Activated CD4-positive, alpha-beta T cell treated with anti-CD3 and anti-CD28 coated beads, Interleukin-2, amount 50 U/mL, for 48 hours (primary cell): ENCODE measurements around the gene VARS2.
"Not testable (repeated sequence)": the region's sequence is repeated elsewhere in the genome, so short reads cannot be mapped to it uniquely, and the experiment has no call there.

Experiments
- DNase-seq, 2 experiments: peaks; one replicate each; pipeline ENCODE4 v3.0.0-alpha.2; 2020

Gene VARS2

DNA sequence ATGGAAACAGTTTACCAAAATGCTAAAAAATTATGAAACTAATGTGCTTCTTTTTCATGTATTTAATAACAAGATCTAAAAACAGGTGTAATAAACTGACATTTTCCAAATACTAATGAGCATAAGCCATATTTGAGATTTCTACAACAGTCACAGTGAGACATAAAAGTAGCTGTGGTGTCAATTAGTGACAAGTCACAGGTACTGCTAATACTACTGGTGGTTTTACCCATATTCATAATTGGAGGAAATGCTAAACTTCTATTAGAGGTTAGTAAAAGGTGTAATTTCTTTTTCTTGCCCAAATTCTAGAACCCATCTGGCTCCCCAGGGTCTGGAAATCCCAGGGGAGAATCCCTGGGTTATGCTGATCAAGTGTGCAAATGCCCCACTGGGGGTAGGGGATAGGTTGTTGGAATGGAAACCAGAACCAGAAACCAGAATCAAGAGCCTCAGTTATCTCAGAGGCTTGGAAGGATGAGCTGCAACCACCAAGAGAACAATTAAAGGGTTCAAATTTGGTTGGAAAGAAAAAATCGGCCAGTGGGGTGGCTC, 13.1 kb upstream of the VARS2 start:
- no peak for DNase-seq

DNA sequence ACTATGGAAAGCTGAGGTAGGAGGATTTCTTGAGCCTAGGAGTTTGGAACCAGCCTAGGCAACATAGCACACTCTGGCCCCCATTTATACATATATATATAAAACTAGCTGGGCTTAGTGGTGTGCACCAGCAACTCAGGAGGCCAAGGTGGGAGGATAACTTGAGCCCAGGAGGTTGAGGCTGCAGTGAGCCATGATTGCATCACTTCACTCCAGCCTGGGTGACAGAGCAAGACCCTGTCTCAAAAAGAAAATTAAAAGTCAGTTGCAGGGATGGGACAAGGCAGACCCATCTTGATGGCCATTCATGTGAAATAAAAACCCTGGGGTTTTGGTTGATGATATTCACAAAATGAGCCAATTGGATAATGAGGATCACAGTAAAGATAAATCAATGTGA, 12.6 kb upstream of the VARS2 start:
- DNase-seq, result no peak

DNA sequence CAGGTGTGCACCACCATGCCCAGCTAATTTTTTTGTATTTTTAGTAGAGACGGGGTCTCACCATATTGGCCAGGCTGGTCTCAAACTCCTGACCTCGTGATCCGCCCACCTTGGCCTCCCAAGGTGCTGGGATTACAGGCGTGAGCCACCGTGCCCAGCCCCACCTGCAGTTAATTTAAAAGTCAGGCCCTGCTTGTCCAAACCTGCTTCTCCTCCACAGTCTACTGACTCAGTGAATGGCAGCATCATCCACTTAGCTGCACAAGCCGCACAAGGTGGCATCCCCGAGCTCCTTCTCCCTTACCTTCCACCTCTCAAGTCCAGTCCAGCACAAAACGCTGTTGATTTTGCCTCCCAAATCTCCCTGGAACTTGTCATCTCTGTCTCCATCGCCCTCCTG, 11.8 kb upstream of the VARS2 start:
- not testable (repeated sequence) for DNase-seq

DNA sequence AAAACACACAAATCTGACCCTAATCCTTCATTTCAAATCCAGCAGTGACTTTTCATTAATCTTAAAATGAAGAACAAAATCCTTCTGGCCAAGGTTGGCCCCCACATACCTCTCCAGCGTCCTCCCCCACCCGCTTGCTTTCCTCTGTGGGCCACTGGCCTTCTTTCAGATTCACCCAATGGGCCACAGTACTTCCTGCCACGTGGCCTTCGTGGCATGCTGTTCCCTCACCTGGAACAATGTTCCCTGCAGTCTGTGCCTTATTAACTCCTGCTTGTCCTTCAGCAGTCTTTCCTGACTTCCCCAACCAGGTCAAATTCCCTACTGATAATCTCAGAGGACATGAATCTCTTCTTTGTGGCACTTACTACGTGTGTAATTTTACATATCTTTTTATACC, 11.3 kb upstream of the VARS2 start:
- no peak for DNase-seq

DNA sequence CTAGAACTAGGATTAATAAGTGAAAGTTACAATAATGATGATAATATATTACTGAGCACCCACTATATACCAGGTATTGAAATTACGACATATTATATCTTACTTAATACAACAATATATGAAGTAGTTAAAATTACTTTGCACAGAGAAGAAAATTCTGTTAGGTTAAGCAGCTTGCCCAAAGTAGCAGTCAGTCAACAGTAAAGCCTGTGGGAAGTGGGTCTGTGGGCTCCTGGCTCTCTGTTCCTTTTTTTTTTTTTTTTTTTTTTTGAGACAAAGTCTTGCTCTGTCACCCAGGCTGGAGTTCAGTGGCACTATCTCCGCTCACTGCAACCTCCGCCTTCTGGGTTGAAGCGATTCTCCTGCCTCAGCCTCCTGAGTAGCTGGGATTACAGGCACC, 10.8 kb upstream of the VARS2 start:
- DNase-seq, result no peak

DNA sequence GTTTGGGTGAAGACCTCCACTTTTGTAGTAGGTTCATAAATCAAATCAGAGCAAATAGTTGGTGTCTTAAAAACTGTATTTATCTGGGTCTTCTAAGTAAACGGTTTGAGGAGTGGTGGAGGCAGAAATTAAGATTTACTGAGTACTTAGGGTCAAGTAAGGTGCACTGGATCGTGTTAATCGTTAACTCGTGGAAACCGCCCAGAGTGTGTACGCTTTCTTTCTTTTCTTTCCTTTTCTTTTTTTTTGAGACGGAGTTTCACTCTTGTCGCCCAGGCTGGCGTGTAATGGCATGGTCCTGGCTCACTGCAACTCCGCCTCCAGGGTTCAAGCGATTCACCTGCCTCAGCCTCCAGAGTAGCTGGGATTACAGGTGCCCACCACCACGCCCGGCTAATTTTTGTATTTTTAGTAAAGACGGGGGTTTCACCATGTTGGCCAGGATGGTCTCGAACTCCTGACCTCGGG, 6.7 kb upstream of the VARS2 start:
- not testable (repeated sequence) for DNase-seq

DNA sequence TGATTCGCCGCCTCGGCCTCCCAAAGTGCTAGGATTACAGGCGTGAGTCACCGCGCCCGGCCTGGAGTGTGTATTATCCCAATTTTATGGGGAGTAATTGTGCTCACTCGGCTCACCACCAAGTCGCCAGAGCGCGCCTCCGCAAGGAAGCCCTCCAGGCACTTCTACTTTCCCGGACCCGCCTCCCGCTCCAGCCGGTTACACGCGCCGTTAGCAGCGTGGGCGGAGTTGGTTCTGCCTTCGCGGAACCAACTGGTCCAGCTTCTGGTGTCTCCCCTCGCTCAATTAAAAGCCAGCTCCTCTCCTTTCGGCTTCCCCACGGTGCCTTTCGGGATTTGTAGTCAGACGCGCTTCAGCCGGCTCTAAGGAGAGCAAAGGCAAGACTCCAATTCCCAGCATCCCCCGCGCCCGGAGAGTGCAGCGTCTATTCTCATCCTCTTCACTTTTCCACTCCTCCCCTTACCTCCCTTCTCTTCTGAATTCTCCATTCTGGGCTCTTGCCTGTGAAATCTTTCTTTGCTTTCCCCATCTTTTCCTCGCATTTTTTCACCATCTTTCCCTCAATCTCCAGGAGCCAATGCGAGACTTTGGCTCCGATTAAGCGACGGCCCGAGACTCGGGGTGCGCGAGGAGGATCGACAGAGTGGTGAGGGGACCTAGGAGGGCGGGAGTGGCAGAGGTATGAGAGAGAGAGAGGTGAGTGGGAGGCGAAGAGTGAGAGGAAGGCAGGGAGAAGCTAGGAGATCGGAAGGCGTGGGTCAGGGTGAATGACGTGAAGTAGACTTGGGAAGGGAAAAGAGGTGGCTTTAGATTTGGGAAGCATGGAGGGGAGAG, 6.1 kb upstream of the VARS2 start, which contains the start of gene GTF2H4:
GTF2H4 (plus strand) TSS at position 450 of the 834 bp plus-strand sequence.
- peak; percentile 96 to 98 for DNase-seq

DNA sequence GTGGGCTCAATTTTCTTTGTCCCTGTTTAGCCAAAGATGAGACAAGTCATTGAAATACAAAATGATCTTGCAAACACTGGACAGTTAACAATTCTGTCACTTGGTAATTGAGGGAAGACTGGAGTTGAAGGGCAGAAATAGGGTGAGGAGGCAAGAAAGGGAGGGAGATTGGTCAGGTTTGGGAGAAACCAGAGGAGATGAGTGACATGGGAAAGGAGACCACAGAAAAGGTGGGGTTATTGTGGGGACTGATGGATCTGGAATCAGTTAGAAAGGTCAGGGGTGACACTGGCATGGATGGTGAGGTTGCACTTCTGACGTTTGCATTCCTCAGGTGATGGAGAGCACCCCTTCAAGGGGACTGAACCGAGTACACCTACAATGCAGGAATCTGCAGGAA, 5.3 kb upstream of the VARS2 start:
- DNase-seq, result no peak

DNA sequence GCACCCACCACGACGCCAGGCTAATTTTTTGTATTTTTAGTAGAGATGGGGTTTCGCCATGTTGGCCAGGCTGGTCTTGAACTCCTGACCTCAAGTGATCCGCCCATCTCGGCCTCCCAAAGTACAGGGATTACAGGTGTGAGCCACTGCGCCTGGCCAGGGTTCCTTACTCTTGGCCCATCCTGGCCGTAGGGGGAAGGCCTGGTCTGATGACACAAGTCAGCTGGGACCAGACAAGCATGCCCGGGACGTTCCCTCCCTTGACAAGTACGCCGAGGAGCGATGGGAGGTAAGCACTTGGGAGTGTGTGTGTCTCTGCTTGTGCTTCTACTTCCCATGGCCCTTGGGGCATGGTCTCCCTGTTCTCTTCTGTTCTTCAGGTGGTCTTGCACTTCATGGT, 3.6 kb upstream of the VARS2 start:
- DNase-seq, result not testable (repeated sequence)

DNA sequence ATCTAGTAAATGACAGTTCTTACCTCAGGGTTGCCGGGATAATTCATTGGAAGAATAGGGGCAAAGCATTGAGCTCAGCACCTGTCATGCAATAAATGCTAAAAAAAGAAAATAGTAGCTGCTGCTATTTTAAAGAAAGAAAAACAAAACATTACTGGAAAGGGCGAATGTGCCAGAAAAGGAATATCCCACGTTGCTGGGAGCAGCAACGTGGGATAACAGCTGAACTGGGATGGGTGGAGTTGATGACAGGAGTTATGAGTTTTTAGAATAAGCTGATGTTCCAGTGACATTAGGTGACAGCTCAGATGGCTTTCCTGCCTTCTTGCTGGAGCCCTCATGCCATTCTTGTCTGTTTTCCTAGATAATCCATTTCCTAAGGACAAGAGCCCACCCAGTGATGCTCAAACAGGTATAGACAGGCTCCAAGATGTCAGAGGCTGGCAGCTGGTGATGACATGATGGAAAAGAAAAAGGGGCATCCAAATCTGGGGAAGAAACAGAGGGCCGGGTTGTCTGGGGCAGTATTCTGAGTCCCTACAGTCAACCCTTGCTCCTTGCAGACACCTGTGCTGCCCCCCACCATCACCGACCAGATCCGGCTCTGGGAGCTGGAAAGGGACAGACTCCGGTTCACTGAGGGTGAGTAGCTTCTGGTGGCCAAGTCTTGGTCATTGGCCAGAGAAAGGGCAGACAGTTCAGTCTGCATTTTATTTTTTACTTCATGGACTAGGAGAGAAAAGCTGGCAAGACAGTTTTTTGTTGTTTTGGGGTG, 1.1 kb upstream of the VARS2 start:
- no peak for DNase-seq

DNA sequence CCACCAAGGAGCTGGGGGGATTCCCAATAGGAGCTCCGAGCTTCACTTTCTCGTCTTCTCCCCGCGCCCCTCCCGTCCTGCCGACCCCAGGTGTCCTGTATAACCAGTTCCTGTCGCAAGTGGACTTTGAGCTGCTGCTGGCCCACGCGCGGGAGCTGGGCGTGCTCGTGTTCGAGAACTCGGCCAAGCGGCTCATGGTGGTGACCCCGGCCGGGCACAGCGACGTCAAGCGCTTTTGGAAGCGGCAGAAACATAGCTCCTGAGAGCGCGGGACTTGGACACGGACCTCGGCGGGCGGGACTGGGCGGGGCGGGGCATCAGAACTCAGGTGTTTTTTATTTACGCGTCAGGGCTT, 340 bp upstream of the VARS2 start:
- DNase-seq, result no peak

DNA sequence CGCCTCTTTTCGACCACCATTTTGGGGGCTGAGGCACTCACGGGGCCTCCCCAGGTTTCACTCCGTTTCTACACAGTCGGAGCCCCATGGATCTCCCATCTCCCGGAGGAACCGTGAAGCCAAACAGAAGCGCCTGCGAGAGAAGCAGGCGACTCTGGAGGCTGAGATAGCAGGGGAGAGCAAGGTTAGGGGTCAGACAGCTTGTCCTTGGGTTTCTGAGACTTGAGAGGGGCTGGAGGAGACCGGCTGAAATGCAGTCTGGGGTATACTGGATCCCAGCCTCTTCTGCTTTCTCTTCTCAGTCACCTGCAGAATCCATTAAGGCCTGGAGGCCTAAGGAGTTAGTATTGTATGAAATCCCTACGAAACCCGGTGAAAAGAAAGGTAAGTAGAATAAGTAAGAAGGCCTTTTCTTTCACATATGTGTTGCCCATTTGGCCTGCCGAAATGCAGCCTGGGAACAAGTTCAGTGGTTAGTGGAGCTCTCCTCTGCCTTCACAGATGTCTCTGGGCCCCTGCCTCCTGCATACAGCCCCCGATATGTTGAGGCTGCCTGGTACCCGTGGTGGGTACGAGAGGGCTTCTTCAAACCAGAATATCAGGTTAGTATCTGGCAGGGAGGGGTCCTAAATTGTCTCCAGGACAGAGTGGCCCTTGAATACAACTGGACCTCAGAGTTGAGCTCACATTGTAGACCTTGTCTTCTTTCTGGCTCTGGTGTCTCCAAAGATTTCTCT, 984 bp downstream of the VARS2 start:
- peak; percentile 6 to 16 for DNase-seq

DNA sequence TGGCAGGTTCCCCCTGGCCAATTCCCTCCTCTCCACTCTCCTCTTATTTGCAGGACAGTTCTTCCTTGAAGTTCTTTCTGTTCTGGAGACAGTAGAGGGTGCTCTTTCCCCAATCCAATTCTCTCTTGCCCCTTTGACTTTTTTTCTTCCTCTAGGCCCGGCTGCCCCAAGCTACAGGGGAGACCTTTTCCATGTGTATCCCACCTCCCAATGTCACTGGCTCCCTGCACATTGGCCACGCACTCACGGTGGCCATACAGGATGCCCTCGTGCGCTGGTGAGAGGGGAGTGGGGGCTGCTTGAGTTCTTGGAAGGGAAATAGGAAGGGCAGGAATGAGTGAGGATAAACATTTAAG, 1.5 kb downstream of the VARS2 start:
- DNase-seq, result peak in 1 of 2 experiments; percentile 4

DNA sequence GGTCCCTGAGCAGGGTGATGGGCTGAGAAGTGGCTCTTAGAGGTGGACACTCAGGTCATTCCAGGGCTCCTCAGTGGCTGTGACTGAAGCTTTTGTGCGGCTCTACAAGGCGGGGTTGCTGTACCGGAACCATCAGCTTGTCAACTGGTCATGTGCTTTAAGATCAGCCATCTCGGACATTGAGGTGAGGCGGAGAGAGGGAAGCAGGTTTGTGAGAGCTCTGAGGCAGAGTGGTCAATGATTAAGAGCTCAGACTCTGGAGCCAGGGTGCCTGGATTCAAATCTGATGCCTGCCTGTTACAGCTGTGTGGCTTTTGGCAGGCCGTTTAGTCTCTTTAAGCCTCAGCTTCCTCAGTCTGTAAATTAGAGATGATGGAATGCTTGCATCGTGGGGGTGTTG, 3.0 kb downstream of the VARS2 start:
- no peak for DNase-seq

DNA sequence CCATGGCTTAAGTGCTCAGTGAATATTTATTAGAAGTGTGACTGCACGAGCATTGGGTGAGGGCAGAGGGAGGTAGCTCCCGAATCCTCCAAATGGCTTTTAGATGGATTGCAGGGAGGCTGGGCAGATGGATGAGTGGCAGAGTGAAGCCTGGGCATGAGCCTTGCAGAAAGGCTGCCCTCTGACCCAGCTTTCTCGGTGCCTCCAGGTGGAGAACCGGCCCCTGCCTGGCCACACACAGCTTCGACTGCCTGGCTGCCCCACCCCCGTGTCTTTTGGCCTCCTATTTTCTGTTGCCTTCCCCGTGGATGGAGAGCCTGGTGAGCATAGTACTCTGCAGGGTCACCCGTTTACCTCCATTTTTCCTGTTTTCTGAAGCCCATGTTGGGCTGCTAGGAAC, 3.4 kb downstream of the VARS2 start:
- DNase-seq, result no peak

DNA sequence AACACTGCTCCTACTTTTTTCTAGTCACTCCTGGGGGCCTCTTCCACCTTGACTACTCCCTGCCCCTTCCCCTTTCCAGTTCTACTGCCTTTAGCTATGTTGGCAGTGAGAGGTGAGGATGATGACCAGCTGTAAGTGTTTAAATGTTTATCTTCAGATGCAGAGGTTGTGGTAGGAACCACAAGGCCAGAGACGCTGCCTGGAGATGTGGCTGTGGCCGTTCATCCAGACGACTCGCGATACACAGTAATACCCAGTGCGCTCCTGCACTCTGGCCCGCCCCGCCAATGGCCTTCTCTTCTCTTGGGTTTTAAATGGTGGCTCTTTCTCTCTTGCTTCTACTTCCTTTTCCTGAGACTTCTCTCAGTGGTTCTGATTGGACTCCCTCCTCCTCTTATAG, 4.6 kb downstream of the VARS2 start:
- DNase-seq, result no peak

DNA sequence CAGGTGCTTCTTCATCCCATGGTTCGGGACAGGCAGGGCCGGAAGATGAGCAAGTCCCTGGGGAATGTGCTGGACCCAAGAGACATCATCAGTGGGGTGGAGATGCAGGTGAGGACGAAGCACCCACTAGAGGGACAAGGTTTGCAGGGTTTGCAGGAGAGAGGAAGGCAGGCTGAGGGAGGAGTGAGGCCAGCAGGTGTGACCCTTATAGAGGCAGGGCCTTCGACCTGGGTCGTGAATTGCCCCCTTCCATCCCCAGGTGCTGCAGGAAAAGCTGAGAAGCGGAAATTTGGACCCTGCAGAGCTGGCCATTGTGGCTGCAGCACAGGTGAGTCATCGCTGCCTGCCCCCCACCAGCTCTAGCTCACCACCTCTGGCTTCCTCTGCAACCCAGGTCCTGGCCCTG, 8.4 kb downstream of the VARS2 start:
- no peak for DNase-seq

DNA sequence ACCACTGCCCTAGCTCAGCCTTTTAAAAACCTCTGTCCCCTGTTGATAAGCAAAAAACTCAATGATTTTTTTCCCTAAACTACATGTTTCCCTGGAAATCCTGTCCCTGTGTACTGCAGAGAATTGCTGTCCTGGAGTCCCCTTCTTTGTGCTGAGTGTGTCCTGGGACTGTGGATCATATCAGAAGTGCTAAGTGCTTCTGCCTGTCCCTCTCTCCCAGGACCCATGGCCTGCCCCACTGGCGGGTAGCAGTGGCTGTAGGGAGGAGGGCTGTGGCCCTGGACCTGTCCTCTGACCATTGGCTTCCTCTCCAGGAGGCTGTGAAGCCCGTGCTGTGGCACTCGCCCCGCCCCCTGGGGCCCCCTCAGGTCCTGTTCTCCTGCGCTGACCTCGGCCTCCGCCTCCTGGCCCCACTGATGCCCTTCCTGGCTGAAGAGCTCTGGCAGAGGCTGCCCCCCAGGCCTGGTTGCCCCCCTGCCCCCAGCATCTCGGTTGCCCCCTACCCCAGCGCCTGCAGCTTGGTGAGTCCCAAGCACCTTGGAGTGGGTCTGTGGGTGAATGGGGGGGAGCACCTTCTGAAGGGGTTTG, 10.1 kb downstream of the VARS2 start:
- not testable (repeated sequence) for DNase-seq

DNA sequence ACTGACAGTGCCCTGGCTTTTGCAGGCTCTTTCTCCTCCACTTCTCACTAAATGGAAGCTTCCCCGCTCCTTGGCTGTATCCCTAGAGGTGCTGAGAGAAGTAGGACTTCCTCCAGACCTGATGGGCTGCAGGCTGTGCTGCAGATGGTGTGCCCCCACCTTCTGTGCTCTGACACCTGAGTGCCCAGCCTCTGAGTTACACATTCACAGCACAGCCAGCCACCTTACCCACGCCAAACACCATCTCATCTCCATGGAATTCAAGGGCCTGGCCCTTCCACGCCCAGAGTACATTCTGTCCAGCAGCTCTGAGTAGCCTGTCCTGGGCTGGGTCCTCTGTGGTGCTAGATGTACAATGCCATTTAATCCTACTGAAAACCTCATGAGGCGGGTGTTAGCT, 12.6 kb downstream of the VARS2 start:
- DNase-seq, result no peak

DNA sequence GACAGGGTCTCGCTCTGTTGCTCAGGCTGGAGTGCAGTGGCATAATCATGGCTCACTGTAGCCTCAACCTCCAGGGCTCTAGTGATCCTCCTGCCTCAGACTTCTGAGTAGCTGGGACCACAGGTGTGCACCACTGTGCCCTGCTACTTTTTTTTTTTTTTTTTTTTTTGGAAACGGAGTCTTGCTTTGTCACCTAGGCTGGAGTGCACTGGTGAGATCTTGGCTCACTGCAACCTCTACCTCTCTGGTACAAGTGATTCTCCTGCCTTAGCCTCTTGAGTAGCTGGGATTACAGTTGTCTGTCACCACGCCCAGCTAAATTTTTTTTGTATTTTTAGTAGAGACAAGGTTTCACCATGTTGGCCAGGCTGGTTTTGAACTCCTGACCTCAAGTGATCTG, 13.0 kb downstream of the VARS2 start:
- DNase-seq, result not testable (repeated sequence)

DNA sequence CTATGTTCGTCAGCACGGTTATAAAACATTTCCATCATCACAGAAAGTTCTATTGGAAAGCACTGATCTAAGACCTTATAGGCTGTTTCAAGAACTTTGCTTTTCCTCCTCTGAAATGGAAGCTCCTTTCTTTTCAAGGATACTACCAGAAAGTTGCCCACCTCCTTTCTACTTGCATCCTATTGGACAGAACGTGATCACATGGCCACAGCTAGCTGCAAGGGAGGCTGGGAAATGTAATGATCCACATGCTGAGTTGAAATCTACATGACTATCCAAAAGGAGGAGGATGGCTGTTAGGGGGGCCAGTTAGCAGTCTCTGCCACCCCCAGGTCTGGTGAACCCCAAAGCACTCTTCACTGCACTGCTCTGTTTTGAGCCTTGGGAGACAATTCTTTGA, 14.6 kb downstream of the VARS2 start:
- no peak for DNase-seq

DNA sequence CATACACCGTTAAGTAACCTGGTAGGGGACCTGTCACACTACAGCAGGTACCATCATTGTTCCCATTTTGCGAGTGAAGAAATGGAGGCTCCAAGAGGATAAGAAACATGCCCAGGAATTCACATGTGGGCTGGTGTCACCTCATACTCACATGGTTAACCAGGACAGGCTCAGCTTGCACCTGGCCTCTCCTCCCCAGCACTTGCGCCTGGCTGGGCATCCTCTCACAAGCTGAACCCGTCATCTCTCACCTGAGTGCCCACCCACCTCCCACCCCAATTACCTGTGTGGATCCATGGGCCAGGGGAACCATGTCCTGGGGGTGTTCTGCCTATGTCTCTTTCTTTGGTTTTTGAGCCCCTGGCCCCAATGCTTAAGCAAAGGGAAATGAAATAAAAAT, 16.5 kb downstream of the VARS2 start:
- no peak for DNase-seq

DNA sequence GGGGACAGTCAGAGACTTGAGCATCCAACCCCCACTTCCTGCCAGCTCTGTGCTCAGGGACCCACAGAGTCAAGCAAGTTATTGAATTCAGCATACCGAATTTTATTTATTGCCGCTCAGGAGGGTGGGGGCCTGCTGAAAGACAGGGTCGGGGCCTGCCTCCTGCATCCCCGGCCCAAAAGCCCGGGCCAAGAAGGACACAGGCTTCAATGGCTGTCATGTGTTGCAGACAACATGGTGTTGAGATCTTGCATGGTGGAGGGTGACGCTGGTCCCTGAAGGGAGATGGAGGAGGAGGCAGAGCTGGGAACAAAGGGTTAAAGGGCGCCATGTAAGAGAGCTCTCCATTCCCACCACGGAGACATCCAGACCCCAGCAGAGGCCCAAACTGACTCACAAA, 17.2 kb downstream of the VARS2 start:
- no peak for DNase-seq
